Adrenal gland (tissue), 5 donors: ENCODE results near the gene LOX.

ENCODE experiments used
- POLR2A ChIP-seq, 2 donors: fragments of 450-650 bp; IDR thresholded peaks; one replicate each; pipeline ENCODE4 v1.6.1; 2017; ENCODE audit warnings: antibody characterized with exemption in 2 of 2, mild to moderate bottlenecking in 2 of 2, moderate library complexity in 1 of 2
- TF ChIP-seq, protein P1 (sequence below), 6 experiments: fragments of 450-650 bp in 4 of 6; fragments of 200-600 bp in 2 of 6; sonication (generic) in 1 of 6; IDR thresholded peaks; 1 replicate in 5 of 6; 2 replicates in 1 of 6; pipeline versions ENCODE4 v1.5.1 to v1.8.0; 2016 to 2021; ENCODE audit warnings: antibody characterized with exemption in 6 of 6, mild to moderate bottlenecking in 2 of 6, moderate library complexity in 1 of 6
- donor health status: DM: no; HTN: no; CAD: no.

DNA sequence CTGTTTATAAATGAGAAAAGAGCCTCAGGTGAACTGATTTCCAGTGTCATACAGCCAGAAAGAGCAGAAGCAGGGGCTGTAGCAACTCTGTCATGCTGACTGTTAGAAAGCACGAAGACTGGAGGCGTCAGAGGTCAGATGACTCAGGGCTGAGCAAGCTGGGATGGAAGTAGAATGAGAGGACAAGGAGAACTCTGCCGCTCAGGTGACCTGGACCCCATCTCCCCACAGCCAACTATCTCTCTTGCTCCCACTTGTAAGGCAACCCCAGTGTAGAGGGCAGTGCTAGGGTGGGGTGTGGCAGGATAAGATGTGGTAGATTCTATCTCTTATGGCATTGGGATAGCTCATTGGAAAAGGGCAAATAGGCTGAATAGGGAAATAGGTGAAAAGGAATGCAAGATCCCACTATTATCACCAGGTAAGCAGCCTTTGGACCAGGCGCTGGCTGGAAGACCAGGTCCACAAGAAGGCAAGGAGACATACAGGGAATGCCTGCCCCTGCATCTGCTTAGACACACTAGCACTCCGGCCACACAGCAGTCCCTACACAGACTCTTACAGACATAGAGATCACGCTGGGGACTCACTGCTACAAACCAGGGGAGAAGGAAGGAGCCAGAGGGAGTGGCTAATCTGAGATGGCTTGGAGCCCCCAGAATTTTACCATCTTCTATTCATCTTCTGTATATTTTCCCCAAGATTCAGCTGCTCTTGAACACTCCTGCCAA is 21.2 kb upstream of the LOX start:
- TF ChIP-seq, protein P1, sequence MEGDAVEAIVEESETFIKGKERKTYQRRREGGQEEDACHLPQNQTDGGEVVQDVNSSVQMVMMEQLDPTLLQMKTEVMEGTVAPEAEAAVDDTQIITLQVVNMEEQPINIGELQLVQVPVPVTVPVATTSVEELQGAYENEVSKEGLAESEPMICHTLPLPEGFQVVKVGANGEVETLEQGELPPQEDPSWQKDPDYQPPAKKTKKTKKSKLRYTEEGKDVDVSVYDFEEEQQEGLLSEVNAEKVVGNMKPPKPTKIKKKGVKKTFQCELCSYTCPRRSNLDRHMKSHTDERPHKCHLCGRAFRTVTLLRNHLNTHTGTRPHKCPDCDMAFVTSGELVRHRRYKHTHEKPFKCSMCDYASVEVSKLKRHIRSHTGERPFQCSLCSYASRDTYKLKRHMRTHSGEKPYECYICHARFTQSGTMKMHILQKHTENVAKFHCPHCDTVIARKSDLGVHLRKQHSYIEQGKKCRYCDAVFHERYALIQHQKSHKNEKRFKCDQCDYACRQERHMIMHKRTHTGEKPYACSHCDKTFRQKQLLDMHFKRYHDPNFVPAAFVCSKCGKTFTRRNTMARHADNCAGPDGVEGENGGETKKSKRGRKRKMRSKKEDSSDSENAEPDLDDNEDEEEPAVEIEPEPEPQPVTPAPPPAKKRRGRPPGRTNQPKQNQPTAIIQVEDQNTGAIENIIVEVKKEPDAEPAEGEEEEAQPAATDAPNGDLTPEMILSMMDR (IDR thresholded peaks at IDR 0.05) = no peak
- no peak for TF ChIP-seq POLR2A (IDR thresholded peaks at IDR 0.05)
